Stimulated activated CD8-positive, alpha-beta memory T cell treated with anti-CD3 and anti-CD28 coated beads, Interleukin-15, amount 100 ng/mL, for 48 hours (primary cell): Measurements from ENCODE around the gene SMARCD3.

Experiments
- DNase-seq, 2 donors: peaks; one replicate each; pipeline ENCODE4 v3.0.0-alpha.2; 2020; ENCODE audit warnings: low read depth in 2 of 2

Gene SMARCD3

DNA sequence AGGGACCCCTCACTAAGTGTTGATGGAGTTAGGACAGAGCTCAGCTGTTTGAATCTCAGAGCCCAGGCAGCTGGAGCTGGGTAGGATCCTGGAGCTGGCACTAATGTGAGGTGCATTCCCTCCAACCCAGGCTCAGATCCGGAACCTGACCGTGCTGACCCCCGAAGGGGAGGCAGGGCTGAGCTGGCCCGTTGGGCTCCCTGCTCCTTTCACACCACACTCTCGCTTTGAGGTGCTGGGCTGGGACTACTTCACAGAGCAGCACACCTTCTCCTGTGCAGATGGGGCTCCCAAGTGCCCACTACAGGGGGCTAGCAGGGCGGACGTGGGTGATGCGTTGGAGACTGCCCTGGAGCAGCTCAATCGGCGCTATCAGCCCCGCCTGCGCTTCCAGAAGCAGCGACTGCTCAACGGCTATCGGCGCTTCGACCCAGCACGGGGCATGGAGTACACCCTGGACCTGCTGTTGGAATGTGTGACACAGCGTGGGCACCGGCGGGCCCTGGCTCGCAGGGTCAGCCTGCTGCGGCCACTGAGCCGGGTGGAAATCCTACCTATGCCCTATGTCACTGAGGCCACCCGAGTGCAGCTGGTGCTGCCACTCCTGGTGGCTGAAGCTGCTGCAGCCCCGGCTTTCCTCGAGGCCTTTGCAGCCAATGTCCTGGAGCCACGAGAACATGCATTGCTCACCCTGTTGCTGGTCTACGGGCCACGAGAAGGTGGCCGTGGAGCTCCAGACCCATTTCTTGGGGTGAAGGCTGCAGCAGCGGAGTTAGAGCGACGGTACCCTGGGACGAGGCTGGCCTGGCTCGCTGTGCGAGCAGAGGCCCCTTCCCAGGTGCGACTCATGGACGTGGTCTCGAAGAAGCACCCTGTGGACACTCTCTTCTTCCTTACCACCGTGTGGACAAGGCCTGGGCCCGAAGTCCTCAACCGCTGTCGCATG, 11.0 kb downstream of the SMARCD3 start:
- no peak for DNase-seq

DNA sequence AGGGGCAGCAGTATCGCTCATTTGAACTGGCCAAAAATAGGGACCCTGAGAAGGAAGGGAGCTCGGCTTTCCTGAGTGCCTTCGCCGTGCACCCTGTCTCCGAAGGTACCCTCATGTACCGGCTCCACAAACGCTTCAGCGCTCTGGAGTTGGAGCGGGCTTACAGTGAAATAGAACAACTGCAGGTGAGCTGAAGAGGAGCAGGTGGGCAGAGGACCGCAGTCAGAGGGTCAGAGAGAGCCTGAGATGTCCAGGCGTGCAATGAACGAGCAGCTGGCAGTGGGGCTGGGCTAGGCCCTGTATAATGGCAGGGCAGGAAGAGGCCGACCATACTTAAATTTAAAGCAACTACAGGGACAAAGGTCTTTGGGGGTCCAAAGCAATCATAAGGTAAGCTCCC, 12.1 kb downstream of the SMARCD3 start:
- DNase-seq, result no peak

DNA sequence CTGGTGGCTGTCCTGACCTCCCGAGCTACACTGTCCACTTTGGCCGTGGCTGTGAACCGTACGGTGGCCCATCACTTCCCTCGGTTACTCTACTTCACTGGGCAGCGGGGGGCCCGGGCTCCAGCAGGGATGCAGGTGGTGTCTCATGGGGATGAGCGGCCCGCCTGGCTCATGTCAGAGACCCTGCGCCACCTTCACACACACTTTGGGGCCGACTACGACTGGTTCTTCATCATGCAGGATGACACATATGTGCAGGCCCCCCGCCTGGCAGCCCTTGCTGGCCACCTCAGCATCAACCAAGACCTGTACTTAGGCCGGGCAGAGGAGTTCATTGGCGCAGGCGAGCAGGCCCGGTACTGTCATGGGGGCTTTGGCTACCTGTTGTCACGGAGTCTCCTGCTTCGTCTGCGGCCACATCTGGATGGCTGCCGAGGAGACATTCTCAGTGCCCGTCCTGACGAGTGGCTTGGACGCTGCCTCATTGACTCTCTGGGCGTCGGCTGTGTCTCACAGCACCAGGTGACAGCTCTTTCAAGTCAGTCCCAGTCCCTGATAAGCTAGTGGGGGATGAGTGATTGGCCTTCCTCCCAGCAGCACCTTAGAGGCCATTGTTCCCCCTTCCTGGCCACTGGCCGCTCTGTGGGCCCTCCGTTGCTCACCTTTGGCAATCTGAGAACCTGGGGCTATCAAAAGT, 13.3 kb downstream of the SMARCD3 start:
- no peak for DNase-seq

DNA sequence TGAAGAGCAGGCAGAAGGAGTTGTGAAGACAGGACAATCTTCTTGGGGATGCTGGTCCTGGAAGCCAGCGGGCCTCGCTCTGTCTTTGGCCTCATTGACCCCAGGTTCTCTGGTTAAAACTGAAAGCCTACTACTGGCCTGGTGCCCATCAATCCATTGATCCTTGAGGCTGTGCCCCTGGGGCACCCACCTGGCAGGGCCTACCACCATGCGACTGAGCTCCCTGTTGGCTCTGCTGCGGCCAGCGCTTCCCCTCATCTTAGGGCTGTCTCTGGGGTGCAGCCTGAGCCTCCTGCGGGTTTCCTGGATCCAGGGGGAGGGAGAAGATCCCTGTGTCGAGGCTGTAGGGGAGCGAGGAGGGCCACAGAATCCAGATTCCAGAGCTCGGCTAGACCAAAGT, 14.7 kb downstream of the SMARCD3 start:
- no peak for DNase-seq

DNA sequence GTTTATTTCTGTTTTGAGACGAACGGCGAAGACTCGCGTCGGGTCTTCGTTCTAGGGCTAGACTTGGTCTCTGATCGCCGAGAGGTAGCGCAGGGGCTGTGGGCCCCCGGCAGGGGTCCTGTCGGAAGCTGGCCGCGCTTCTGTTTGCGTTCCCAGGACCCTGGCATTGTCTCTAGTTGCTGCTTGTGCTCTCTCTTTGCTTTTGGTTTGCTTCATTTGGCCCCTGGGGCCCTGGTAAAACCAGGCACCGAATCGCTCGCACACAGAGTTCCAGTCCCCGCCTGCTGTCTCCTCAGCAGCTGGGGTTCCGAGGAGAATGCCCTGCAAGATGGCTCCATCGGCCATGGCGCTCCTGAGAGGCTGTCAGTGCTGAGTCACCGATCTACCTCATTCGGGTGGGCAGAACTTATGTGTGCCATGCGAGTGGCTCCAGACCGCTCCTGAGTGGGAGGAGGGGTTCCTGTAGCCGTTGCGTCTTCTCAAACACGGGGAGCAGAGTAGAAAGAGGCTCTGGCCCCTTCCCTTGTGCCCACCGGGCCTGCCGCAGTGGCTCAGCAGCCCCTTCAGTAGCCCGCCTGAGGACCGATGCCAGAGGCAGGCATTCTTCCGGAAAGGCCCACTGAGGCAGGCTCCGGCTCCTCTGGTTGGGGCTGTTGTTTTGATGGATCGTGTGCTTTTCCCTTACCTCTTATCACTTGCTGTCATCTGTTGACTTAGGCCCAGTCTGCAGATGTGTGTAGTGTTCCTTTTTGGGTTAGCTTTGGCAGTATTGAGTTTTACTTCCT, 15.4 kb downstream of the SMARCD3 start:
- peak; percentile 68 to 79 for DNase-seq

DNA sequence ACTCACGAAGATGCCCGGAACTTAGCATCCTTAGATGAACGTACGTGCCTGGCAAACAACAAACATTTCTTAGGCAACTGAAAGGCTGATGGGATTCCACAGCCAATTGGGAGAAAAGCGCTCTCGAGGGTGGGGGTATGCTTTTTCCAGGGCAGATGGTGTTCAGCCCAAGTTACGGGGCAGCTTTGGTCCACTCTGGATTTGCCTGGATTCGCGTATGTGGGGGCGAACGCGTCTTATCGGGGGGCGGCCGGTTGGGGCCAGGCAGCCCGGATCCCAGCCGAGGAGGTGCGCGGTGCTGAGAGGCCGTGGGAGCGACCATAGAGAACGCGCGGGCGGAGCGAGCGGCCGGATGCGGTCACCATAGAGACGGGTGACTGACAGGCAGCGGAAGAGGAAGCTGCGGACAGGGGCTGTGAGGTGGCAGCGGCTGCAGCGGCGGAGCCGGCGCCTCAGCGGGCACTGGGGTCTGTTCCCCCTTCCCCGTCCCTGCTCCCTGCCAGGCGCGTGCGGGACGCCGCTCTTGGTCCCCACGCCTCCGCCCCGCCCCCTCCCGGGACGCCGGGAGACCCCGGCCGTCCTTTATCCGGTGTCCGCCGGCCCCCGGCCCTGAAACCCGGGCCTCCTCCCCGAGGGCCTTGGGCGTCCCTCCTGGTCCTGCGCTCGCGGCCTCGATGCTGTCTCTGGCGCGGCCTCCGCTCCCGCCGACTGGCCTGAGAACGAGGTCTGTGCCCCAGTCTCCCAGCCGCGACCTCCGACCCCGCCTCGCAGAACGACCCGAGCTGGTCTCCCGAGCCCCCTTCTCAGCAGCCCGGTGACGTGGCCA, 16.2 kb downstream of the SMARCD3 start, which contains the start of gene CHPF2:
TSS of gene CHPF2 (plus strand) at position 393 of the 826 bp plus-strand sequence. CDS start 1,529 bp downstream, outside the sequence.
- peak; percentile 88 to 90 for DNase-seq

DNA sequence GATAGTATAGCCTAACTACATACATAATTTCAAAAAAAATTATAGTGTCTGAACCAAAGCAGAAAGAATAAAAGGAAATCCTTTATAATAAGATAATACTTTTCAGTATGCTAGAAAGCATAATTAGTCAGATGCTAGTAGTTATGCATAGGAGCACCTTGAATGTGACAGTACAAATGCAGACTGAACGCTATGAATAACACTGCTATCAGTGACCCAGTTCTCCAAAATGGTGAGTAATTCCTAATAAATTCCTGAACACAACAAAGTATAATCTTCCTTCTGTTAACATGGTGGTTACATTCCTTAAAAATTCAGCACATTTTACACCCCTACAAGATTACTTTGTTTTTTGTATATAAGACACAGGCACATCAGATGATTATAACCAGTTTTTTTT, 17.4 kb downstream of the SMARCD3 start:
- no peak for DNase-seq

DNA sequence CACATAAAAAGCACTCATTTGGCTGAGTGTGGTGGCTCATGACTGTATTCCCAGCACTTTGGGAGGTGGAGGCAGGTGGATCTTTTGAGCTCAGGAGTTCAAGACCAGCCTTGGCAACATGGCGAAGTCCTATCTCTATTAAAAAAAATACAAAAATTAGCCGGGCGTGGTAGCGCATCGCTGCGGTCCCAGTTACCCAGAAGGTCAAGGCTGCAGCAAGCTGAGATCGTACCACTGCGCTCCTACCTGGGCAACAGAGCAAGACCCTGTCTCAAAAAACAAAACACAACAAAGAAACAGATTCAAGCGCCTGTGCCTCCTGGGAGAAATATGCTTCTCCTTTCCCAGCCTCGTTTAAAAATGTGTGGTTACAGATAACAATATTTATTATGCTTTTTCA, 19.2 kb downstream of the SMARCD3 start:
- DNase-seq, result no peak

DNA sequence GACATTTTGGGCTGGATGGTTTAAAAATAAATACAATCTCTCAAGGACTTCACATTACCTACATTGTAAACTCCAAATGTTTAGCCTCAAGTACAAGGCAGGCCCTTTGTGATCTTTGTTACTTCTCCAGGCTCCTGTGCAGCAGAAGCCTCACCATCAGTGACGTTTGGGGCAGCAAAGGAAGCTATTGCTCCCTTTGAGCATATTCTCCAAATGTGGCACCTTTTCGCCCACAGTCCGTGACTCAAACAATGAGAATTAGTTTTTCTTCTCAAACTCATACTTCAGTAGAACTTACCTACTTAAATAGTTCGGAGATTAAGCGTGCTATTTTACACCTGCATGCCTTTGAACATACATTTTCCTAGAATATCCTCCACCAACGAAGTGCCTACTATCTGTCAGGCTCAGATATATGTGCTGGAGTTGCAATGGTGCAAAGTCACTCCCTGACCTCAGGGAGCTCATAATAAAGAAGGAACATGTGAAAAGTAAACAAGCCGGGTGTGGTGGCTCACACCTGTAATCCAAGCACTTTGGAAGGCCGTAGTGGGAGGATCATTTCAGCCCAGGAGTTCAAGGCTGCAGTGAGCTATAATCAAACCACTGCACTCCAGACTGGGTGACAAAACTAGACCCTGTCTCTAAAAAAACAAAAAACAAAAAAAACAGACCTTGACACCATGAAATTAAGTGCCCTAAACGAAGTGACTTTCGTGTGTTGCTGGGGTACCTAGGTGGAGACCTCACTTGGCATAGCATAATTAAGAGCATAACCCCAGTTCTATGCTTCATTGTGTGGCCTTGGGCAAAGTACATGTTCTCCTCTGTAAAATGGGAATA, 20.2 kb downstream of the SMARCD3 start:
- DNase-seq, result no peak

DNA sequence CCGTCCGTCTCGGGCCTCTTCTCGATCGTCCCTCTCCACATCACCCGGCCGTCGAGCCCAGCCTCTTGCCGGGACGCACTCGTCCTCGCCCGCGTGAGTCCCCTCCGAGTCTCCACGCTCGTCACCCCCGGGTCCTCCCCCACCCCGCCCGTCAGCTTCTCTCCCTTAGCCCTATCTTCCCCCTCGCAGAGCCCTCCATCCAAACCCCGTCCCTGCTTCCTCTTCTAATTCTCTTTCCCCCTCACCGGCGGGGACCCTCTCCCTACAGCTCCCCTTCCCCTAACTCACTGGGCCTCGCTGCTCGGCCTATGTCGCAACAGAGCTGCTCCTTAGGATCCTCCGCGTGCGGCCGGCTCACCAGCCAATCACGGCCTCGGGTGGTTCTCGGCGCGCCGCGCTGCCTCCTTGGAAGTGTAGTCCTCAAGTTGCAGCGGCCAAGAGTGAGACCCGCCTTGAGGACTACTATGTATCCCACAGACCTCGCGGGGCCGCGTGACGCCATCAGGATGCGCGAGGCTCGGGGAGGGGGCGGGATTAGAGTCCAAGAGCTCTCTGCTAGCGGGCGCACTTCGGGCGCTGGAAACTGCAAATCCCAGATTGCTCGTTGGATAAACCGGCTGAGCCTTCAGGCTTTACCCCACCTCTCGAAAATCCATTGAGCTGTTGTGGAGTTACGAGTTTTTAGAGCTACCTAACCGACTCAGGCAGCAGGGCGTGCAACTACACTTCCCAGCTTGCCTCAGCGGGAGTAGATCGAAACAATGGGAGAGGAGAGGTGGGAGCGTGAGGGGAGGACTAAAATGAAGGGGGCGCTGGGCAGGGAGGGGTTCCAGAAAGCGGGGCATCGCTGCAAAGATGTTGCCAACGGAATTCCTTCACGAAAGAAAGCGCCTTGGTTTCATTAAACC, 21.4 kb downstream of the SMARCD3 start, which contains the start of gene ABCF2:
TSS of gene ABCF2 (minus strand) at position 331 of the 908 bp plus-strand sequence. CDS start 747 bp downstream, outside the sequence.
- peak; percentile 95 to 97 for DNase-seq

DNA sequence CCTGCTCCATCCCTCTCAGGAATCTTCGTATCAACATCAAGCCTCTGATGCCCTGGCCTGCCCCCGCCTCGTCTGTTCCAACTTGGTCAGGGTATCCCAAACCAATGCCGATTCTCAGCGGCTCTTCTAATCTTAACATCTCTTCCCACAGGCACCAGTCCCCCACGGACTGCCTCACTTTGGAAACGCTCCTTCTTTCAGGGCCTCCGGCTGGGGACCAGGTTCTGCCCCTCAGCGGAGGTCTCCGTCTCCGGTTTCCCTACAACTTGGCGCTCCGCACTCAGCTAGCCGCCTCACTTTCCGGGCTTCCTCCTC, 22.0 kb downstream of the SMARCD3 start:
- no peak for DNase-seq

DNA sequence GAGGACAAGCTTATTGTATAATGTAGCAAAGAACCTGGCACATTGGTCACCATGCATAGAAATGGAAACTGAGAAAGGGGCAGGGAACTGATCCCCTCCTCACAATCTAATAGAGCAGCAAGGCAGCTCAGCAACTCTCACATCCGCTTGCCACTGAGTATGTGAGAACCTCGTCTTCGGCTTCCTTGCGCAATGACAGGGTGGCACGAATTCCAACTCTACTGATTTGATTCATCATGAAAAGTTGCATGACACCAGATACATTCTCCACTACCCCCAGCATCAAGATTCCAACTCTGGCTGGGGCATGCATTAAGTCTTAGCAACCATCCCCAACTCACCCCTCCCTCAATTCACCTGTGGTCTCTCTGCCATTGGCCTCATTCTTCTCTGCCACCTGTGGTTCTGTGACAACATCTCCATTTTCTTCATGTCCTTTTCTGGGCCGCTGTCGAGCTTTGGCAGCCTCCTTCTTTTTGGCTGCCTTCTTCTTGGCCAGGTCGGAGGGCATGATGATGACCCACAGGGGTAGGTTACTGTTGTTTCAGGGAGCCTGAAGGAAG, 22.5 kb downstream of the SMARCD3 start:
- DNase-seq, result no peak

DNA sequence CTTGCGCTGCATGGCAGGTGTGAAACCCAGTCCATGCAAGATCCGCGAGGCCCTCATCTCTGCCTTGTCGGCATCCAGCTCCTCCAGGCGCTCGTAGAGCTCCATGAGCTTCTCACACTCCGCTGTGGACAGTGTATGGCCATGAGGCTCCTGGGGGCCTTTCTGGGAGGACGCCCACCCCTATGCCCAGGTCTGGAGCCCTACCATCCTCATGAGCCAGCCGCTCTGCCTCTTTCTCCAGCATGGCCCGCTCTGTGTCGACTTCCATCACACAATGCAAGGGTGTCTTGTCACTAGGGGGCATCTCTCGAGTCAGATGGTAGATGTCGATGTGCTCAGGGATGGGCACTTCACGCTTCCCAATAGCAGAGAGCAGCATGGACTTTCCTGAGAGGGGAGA, 24.8 kb downstream of the SMARCD3 start:
- DNase-seq, result no peak

DNA sequence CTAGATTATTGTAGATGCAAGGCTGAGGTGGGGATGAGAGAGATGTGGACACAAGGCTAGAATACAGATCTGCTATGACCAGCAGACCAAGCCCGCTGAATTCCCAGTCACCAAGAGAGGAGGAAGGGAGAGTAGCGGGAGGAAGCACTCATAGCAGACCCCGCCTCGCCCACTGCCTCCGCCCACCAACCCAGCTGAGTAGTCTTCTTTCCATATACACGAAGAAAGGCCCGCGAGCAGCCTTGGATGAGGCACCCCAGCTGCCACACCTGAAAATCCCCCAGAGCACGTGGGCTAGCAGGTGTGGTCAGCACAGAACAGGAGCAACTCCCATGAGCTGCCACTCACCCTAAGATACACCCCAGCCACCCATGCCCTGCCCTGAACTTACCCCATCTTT, 30.3 kb downstream of the SMARCD3 start:
- no peak for DNase-seq

DNA sequence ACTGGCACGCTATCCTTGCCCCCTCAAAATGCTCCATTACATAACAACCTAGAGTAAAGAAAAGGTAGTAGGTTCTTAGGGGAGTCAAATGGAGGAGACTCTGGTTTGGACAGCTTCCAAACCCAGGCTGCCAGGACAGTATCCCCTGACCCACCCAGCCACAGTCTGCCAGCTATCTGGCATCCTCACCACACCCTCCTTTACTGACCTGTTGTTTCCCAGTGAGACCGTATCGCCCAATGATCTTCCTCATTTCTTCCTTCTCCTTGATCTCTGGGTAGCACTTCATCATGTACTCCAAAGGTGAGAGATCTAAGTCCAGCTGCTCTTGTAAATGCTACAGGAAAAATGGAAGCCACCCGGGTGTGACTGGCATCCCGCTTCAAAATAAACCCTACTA, 33.1 kb downstream of the SMARCD3 start:
- DNase-seq, result no peak

DNA sequence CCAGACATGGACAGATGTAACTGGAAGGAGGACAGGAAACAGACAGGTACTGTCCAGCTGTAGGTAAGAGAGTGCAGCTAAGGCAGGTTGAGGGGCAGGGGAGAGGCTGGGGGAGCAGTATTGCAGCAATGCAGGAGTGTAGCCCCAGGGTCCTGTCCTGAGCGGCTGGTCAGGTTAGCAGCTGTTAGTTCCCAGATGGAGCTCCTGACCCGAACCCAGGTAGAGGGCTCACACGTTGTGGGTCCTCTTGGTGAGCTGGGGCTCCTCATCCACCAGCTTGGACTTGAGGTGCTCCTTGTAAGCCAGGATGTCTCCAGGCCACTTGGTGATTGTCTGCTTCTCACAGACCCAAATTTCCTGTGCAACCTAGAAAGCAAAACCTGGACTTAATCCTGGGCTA, 34.7 kb downstream of the SMARCD3 start:
- no peak for DNase-seq

DNA sequence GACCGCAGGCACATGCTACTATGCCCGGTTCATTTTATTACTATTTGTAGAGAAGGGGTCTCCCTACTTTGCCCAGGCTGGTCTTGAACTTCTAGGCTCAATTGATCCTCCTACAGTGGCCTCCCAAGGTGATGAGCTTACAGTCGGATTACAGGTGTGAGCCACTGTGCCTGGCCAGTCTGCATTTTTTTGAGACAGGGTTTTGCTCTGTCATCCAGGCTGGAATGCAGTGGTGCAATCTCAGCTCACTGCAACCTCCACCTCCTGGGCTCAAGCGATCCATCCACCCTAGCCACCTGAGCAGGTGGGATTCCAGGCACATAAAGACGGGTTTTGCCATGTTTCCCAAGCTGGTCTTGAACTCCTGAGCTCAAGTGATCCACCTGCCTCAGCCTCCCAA, 35.9 kb downstream of the SMARCD3 start:
- no peak for DNase-seq

DNA sequence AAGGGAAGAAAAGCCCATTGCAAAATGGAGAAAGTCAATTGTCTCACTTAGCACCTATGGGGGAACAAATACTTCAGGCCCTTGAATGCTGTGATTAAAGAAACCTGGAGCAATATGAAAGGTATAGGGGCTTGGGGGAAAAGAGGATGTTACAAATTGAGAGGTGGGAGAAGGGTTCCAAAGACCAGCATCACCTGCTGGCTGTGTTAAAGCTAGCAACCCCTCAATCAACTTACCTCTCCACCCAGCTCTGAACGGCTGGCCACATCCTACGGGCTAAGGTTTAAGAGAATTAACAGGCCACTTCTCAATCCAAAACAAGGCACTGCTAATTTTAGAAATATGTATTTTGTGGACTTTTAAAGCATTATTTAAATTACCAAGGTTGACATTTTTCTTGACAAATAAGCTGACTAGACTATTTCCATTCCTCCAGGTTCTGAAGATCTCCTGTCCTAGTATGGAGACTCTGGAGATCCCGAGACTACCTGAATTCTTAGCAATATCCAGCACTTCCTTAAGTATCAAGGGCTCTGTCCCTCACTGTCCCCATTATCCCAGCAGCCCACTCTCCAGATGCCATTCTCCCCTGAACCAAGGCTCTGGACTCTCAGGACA, 37.2 kb downstream of the SMARCD3 start:
- no peak for DNase-seq
